ENCODE data around the gene CYFIP1.
A peak's percentile ranks its signal among the peaks of the same experiment; 100 is the strongest.

CYFIP1 gene

GRCh38 chr15:22950256-22950990 is 29.7 kb downstream of the CYFIP1 start:
- DNase-seq (ENCODE audit: low read depth), result no peak

GRCh38 chr15:22949074-22949547 is 31.1 kb downstream of the CYFIP1 start:
- DNase-seq (ENCODE audit: low read depth), result peak; percentile 37

DNA sequence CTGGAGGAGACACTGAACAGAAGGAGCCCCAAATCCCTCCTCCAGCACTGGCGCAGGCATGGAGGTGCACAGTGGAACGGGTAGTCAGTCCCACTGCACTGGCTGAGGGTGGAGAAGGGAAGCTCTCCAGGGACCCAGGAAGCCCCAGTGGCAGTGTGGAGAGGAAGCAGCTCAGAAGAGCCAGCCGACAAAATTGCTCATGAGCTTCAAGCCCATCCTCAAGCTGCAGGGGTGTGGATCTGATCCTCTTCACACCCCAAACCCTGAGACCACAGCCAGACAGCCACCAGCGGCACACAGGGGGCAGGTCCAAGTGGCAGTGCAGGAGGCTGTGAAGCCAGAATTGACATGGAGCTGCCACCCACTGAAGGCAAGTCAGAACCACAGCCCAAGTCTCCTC is 32.1 kb downstream of the CYFIP1 start:
- no peak for DNase-seq (ENCODE audit: low read depth)

DNA sequence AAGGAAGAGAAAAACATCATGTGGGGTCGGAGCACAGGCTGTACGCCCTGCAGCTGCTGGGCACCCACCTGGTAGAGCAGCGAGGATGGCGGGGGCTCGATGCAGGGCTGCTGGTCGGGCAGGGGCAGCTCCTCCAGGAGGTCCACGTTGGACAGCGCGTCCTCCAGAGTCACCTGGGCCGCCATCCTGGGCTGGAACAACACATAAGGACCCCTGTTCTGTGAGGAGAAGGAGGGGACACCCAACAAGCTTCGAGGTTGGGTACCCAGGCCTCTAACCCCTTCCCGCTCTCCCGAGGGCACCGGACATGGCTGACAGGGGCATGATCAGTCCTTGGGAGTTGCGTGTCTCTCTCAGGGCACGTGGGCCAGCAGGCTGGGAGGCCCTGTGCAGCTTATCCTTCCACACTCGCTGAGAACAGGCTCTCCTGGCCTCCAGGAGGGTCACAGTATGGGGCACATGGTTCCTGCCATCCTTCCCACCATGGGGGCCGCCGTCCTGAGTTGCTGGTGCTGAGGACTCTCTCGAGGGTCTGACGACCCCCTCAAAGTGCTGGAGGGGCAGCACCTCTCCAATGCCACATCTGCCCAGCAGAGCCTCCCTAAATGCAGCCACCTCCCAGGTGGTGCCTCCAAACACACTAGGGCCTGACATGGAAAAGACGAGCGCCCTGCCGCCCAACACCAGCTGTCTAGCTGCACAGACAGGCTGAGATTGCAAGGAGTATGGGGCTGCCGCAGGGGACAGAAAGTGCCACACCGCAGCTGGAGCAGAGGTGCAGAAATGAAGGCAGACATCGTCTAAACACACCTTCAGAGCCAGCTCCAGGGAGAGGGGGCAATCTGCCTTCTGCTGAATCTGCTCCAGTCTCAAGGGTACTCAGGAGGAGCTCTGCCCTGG is 32.8 kb downstream of the CYFIP1 start:
- no peak for DNase-seq (ENCODE audit: low read depth)

GRCh38 chr15:22945071-22945470 is 35.1 kb downstream of the CYFIP1 start:
- DNase-seq (ENCODE audit: low read depth), result no peak

- no peak for DNase-seq (ENCODE audit: low read depth)
These were observed 35.5 kb downstream of the CYFIP1 start for GRCh38 chr15:22944651-22945050.

DNA sequence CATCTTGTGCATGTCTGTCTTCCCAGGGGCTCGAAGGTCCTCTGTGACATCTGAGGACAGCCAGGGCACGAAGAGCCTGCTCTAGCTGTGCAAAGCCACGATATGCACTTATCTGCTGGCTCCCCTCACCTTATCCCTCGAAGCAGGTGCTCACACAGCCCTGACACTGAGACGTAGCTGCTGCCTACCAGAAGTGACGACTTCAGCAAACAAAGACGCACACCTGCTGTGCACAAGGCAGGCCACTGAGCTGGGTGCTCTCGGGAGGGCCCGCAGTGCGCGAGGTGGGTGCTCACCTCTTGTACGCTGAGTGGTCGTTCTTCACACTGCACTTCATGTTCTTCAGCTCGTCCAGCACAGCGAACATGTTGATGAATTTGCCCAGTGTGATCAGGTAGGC is 37.3 kb downstream of the CYFIP1 start:
- no peak for DNase-seq (ENCODE audit: low read depth)

GRCh38 chr15:22942306-22942855 is 37.8 kb downstream of the CYFIP1 start:
- DNase-seq (ENCODE audit: low read depth), result no peak

GRCh38 chr15:22941179-22941578 is 39.0 kb downstream of the CYFIP1 start:
- DNase-seq (ENCODE audit: low read depth), result no peak

- DNase-seq (ENCODE audit: low read depth), result no peak
These were observed 40.5 kb downstream of the CYFIP1 start for GRCh38 chr15:22939652-22940061.

GRCh38 chr15:22939051-22939450 is 41.1 kb downstream of the CYFIP1 start:
- DNase-seq (ENCODE audit: low read depth), result no peak

DNA sequence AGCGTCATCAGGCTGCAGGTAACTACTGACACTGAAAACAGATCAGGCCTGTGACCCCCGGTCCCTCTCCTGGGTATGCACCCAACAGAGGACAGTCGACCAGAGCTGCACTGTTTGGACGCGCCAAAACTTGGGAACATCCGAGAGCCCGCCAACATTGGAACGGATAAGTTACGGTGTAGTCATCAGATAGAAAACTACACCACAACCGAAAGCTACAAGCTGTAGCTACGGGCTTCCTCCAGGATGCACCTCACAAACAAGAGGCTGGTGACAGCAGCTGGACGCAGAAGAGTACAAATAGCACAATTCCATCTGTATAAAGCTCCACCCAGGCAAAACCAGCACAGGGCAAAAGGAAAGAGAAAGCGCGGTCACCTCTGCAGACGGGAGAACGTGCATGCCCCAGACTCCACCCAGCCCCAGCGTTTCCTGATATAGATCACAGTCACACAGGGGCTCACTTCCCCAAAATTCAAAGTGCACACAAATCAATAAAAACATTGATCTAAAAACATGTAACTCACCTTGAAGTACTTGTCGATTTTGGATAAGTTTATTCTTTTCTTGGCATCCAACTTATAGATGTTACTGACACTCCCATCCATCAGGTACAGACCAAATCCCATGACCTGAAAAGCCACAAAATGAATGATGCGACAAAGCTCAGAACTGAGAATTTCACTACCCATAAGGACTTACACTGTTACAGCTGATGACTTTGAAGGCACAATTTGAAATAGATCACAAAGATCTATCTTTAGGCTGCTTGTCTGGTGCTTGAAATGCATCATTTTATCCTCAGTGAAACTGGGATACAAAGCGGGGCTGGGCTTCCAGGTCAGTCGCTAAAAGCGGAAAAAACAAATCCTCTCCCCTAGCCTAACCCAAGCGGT is 43.3 kb downstream of the CYFIP1 start:
- DNase-seq (ENCODE audit: low read depth), result no peak

DNA sequence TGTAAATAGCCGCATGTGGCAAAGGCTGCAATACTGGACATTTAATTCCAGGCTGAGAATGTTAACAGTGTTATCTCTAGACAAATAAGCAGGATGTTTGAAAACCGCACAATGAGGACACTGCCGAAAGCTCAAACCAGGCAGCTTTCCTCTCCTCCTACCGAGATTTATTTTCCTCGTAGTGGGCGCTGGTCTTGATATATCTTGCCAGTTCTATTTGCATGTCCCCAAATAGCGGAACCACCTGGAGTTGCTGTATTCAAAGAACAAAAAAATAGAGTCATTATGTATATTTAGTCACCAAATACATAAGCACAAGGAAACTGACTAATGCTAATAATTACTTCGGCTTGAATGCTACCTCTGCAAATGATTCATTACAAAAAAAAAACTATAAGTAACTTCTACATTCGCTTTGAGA is 46.5 kb downstream of the CYFIP1 start:
- DNase-seq (ENCODE audit: low read depth), result no peak

DNA sequence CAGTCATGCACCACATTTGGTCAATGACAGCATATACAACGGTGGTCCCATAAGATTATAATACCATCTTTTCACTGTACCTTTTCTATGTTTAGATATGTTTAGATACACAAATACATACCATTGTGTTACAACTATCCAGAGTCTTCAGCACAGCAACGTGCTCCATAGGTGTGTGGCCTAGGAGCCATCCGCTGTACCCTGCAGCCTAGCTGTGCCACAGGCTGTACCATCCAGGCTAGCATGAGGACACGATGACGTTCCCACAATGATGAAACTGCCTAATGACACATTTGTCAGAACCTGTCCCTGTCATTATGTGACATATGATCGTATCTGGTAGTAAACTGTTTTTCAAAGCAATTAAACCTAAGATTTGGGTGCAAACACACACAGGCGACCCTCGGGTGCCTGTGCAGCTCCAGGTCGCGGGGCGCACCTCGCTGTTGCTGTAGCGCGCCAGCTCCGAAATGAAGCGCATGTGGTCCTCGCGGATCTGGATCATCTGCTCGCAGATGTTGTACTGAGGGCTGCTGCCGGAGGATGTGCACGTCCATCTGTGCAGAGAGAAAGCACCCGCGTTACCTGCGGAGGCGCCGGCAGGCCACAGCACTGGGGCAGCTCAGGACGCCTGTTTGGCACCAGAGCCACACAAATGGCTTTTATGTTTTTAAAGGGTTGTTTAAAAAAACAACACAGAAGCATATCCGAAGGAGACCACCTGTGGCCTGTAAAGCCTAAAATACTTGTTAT is 48.2 kb downstream of the CYFIP1 start:
- DNase-seq (ENCODE audit: low read depth), result no peak

- no peak for DNase-seq (ENCODE audit: low read depth)
These were observed 49.2 kb downstream of the CYFIP1 start for GRCh38 chr15:22930782-22931484.

GRCh38 chr15:22927761-22928160 is 52.4 kb downstream of the CYFIP1 start:
- no peak for DNase-seq (ENCODE audit: low read depth)

DNA sequence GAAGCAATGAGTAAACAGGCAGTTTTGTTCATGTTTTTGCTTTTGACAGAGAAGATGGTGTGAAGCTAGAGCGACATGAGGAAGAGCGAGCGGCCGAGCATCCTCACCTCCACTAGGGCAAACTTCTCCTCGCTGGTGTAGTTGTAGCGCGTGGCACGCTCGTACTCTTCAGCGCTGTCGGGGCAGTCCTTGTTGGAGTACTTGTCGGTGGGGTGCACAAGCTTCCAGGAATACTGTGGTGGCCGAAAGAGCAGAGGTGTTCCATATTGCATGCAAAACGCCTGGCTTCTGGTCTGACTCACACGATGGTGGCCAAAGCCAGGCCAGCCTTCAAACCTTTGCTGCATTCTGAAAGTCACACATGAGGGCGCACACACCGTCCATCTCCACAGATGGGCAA is 54.3 kb downstream of the CYFIP1 start:
- no peak for DNase-seq (ENCODE audit: low read depth)

DNA sequence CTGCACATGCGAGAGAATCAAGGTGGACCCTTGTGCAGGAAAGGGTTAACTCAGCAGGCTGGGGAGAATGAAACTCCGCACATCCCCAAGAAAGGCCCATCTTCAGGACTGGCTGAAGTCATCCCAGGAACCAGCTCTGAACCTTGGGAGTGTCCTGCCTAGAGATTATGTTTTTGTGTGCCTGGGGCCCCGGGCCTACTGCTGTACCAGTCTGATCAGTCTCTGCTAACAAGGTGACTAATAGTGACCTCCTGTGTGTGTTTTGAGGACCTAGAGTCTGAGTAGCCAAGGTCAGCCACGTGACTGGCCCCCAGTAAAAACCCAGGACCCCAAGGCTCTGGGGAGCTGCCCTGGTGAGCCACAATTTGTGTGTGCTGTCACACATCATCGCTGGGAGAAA is 58.2 kb downstream of the CYFIP1 start:
- no peak for DNase-seq (ENCODE audit: low read depth)

- no peak for DNase-seq (ENCODE audit: low read depth)
These were observed 61.0 kb downstream of the CYFIP1 start for GRCh38 chr15:22919171-22919570.

DNA sequence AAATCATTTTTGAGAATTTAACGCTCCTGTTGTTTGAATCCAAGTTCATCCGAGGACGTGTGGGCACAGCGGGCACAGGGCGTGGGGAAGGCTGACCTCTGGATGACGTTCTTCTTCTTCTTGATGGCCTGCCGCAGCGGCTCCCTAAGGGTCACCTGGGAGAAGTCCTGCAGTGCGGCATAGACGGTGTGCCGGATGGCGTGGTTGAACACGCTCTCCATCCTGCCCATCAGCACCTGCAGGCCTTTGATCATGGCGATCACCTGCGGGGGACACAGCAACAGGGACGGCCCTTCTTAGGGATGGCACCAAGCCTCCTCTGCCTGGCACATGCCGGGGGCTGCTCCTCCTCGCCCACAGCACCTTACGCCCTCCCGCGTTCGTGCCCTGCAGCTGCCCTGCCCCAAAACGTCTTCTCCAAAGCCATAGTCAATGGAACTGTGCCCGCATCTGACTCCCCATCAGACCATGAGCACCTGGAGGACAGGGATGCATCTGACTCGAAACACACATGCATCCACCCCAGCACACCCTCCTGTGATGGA is 61.5 kb downstream of the CYFIP1 start:
- DNase-seq (ENCODE audit: low read depth), result no peak

Measured in fibroblast of the conjunctiva (primary cell).